K562 (cell line): ENCODE measurements around the gene TACSTD2. TPM values are rescaled to one million over a fixed set of nuclear protein-coding genes. Genes with fewer than 3 reads are reported as not detected.

ENCODE experiments used
- CTCFL ChIP-seq: IDR thresholded peaks from 2 replicates; pipeline ENCODE4 v1.6.1; 2011; ENCODE audit warnings: borderline replicate concordance, low read depth, mild to moderate bottlenecking, moderate library complexity, low read length; ENCODE audit not compliant: insufficient read depth, poor library complexity, severe bottlenecking
- MCM3 ChIP-seq: fragments of 450-650 bp; IDR thresholded peaks from 2 replicates; pipeline ENCODE4 v1.6.1; 2016
- MEIS2 ChIP-seq: fragments of 450-650 bp; IDR thresholded peaks from 2 replicates; pipeline ENCODE4 v1.6.1; 2014; ENCODE audit warnings: mild to moderate bottlenecking; ENCODE audit not compliant: partially characterized antibody
- STAT5A ChIP-seq: IDR thresholded peaks from 2 replicates; pipeline ENCODE4 v1.6.1; 2012; ENCODE audit warnings: low read length, inconsistent platforms, borderline replicate concordance
- TFE3 ChIP-seq: fragments of 450-650 bp; formaldehyde crosslinking; IDR thresholded peaks from 2 replicates; pipeline ENCODE4 v1.4.0; 2020; ENCODE audit warnings: mild to moderate bottlenecking, mixed read lengths
- ZNF146 ChIP-seq: IDR thresholded peaks from one replicate; pipeline ENCODE4 v1.6.1; 2018; ENCODE audit warnings: missing compliant biosample characterization; ENCODE audit not compliant: unreplicated experiment
- ZNF639 ChIP-seq, 2 experiments: fragments of 200-800 bp in 1 of 2; sonication (Bioruptor generic) in 1 of 2; sonication (generic) in 1 of 2; formaldehyde crosslinking in 1 of 2; IDR thresholded peaks in 1 of 2; conservative IDR thresholded peaks in 1 of 2; 2 replicates each; pipeline versions ENCODE4 v1.5.0 to v1.6.1; 2016 to 2020; ENCODE audit warnings: missing compliant biosample characterization in 1 of 2, missing genetic modification characterization in 1 of 2, missing genetic modification reagents in 1 of 2
- polyA plus RNA-seq, 8 experiments: library from polyadenylated mRNA; depleted of rRNA in 4 of 8; stranded (reverse) in 5 of 8; unstranded in 3 of 8; fragments of >200 nt; fragmentation: Nextera tagmentation in 2 of 8; fragmentation: Illumina TruSeq in 1 of 8; extraction: Ambion mirVana in 2 of 8; extraction: Trizol in 1 of 8; gene quantifications; 2 replicates each; pipeline versions ENCODE4 v1.2.1 to v1.2.3, GENCODE V29; 2011 to 2014; ENCODE audit warnings: inconsistent platforms in 1 of 8, missing spikeins in 1 of 8
- total RNA-seq, 7 experiments: library from RNA; depleted of rRNA in 6 of 7; stranded (reverse); fragments of >200 nt in 6 of 7; fragmentation: Illumina TruSeq in 2 of 7; extraction: Trizol in 2 of 7; gene quantifications; 2 replicates each; pipeline versions ENCODE4 v1.2.1 to v1.2.3, GENCODE V29; 2011 to 2021; ENCODE audit warnings: low replicate concordance in 1 of 7

Gene TACSTD2
- total and polyA plus RNA-seq, 9 of the 15 experiments (the other 6 are each of a cell fraction or from before 2014, with no cell fraction given): 0.04 to 0.31 TPM; not detected in 7

GRCh38 chr1:58590019-58590418 is 13.0 kb upstream of the TACSTD2 start (continued):
- TF ChIP-seq CTCFL (no peak), STAT5A (no peak), ZNF639 (CRISPR knock-in tag; conservative IDR thresholded peaks at IDR 0.05 in 1 of 2, IDR thresholded peaks at IDR 0.05 in 1 of 2) (no peak), ZNF146 (no peak), TFE3 (CRISPR knock-in tag) (no peak), MCM3 (no peak), MEIS2 (no peak)
